ENCODE measurements around the gene KRT33B. TPM values are rescaled to one million over a fixed set of nuclear protein-coding genes. Genes with fewer than 3 reads are reported as not detected.

KRT33B gene
- total RNA-seq (2014; rRNA removed; shearing (Covaris generic); ENCODE audit: low replicate concordance) = not detected in 2 replicates

GRCh38 chr17:41369713-41370112, at the start of gene KRT33B:
Gene KRT33B (minus strand): TSS chr17:41369813. CDS start chr17:41369750, 63 bp downstream.
- Histone ChIP-seq H3K9me3 (ENCODE audit: low read length) (no peaks in the 10 kb centered on the region), H2AFZ (ENCODE audit: low read length) (no peak within 1 kb of the TSS), H3K27ac (ENCODE audit: low read length) (no peak within 1 kb of the TSS), H3K27me3 (ENCODE audit: low read length) (no peaks in the 10 kb centered on the region), H4K20me1 (ENCODE audit: insufficient read depth, low read depth, low read length) (no peaks in the 10 kb centered on the region), H3K4me2 (ENCODE audit: low read depth, low read length, poor library complexity, severe bottlenecking) (no peak within 1 kb of the TSS), H3K4me1 (ENCODE audit: low read length) (no peaks in the 10 kb centered on the region), H3K9ac (ENCODE audit: low read length) (no peak within 1 kb of the TSS), H3K79me2 (ENCODE audit: low read length) (no peaks in the 10 kb centered on the region), H3K9me2 (replicated peaks; ENCODE audit: insufficient read depth, low read length) (no peaks in the 10 kb centered on the region), H3K36me3 (ENCODE audit: insufficient read depth, low read length) (no peaks in the 10 kb centered on the region), H3K4me3 (ENCODE audit: low read length) (no peak within 1 kb of the TSS)
- DNase-seq = no peak

GRCh38 chr17:41418116-41418860, 48.7 kb upstream of the KRT33B start:
- no peak overlapping the region for H3K4me2 ChIP-seq (ENCODE audit: low read depth, low read length, poor library complexity, severe bottlenecking)
- no peak overlapping the region for H3K4me3 ChIP-seq (ENCODE audit: low read length)

GRCh38 chr17:41417576-41418015, 48.0 kb upstream of the KRT33B start:
- Histone ChIP-seq H3K9ac (ENCODE audit: low read length) (no peak overlapping the region), H3K4me3 (ENCODE audit: low read length) (no peak overlapping the region), H3K27me3 (ENCODE audit: low read length) (no peaks in the 10 kb centered on the region), H3K27ac (ENCODE audit: low read length) (no peak overlapping the region), H4K20me1 (ENCODE audit: insufficient read depth, low read depth, low read length) (no peaks in the 10 kb centered on the region), H2AFZ (ENCODE audit: low read length) (no peak overlapping the region), H3K4me1 (ENCODE audit: low read length) (no peaks in the 10 kb centered on the region), H3K9me2 (replicated peaks; ENCODE audit: insufficient read depth, low read length) (no peaks in the 10 kb centered on the region), H3K9me3 (ENCODE audit: low read length) (no peaks in the 10 kb centered on the region), H3K79me2 (ENCODE audit: low read length) (no peaks in the 10 kb centered on the region), H3K36me3 (ENCODE audit: insufficient read depth, low read length) (no peaks in the 10 kb centered on the region), H3K4me2 (ENCODE audit: low read depth, low read length, poor library complexity, severe bottlenecking) (no peak overlapping the region)
- peak; percentile 53 for DNase-seq

More at GRCh38 chr17:41418116-41418860, 48.7 kb upstream of the KRT33B start:
- Histone ChIP-seq H3K4me1 (ENCODE audit: low read length) (no peaks in the 10 kb centered on the region), H3K9me2 (replicated peaks; ENCODE audit: insufficient read depth, low read length) (no peaks in the 10 kb centered on the region), H3K27me3 (ENCODE audit: low read length) (no peaks in the 10 kb centered on the region), H2AFZ (ENCODE audit: low read length) (no peak overlapping the region), H3K9me3 (ENCODE audit: low read length) (no peaks in the 10 kb centered on the region), H3K79me2 (ENCODE audit: low read length) (no peaks in the 10 kb centered on the region), H3K27ac (ENCODE audit: low read length) (no peak overlapping the region), H3K9ac (ENCODE audit: low read length) (no peak overlapping the region), H3K36me3 (ENCODE audit: insufficient read depth, low read length) (no peaks in the 10 kb centered on the region), H4K20me1 (ENCODE audit: insufficient read depth, low read depth, low read length) (no peaks in the 10 kb centered on the region)
- DNase-seq = no peak

- no peaks in the 10 kb centered on the region for H3K27me3 ChIP-seq (ENCODE audit: low read length)
- H3K9me3 ChIP-seq (ENCODE audit: low read length) = no peaks in the 10 kb centered on the region
- H3K4me2 ChIP-seq (ENCODE audit: low read depth, low read length, poor library complexity, severe bottlenecking) = no peak overlapping the region
- H3K9me2 ChIP-seq (replicated peaks; ENCODE audit: insufficient read depth, low read length) = no peaks in the 10 kb centered on the region
- no peaks in the 10 kb centered on the region for H3K79me2 ChIP-seq (ENCODE audit: low read length)
- no peak overlapping the region for H3K9ac ChIP-seq (ENCODE audit: low read length)
- no peak overlapping the region for H2AFZ ChIP-seq (ENCODE audit: low read length)
- H3K4me3 ChIP-seq (ENCODE audit: low read length) = no peak overlapping the region
- no peaks in the 10 kb centered on the region for H3K36me3 ChIP-seq (ENCODE audit: insufficient read depth, low read length)
- no peak for DNase-seq
- H4K20me1 ChIP-seq (ENCODE audit: insufficient read depth, low read depth, low read length) = no peaks in the 10 kb centered on the region
- no peaks in the 10 kb centered on the region for H3K4me1 ChIP-seq (ENCODE audit: low read length)
- no peak overlapping the region for H3K27ac ChIP-seq (ENCODE audit: low read length)
These were observed 47.5 kb upstream of the KRT33B start for GRCh38 chr17:41417127-41417526.

GRCh38 chr17:41416479-41416878, 46.9 kb upstream of the KRT33B start:
- Histone ChIP-seq H3K27ac (ENCODE audit: low read length) (no peak overlapping the region), H3K4me1 (ENCODE audit: low read length) (no peaks in the 10 kb centered on the region), H3K4me2 (ENCODE audit: low read depth, low read length, poor library complexity, severe bottlenecking) (no peak overlapping the region), H3K9me3 (ENCODE audit: low read length) (no peaks in the 10 kb centered on the region), H2AFZ (ENCODE audit: low read length) (no peak overlapping the region), H3K79me2 (ENCODE audit: low read length) (no peaks in the 10 kb centered on the region), H3K27me3 (ENCODE audit: low read length) (no peaks in the 10 kb centered on the region), H3K36me3 (ENCODE audit: insufficient read depth, low read length) (no peaks in the 10 kb centered on the region), H4K20me1 (ENCODE audit: insufficient read depth, low read depth, low read length) (no peaks in the 10 kb centered on the region), H3K9ac (ENCODE audit: low read length) (no peak overlapping the region), H3K9me2 (replicated peaks; ENCODE audit: insufficient read depth, low read length) (no peaks in the 10 kb centered on the region), H3K4me3 (ENCODE audit: low read length) (no peak overlapping the region)
- DNase-seq = no peak

- Histone ChIP-seq H2AFZ (ENCODE audit: low read length) (no peak overlapping the region), H3K9me3 (ENCODE audit: low read length) (no peaks in the 10 kb centered on the region), H3K27me3 (ENCODE audit: low read length) (no peaks in the 10 kb centered on the region), H3K27ac (ENCODE audit: low read length) (no peak overlapping the region), H3K79me2 (ENCODE audit: low read length) (no peaks in the 10 kb centered on the region), H3K4me1 (ENCODE audit: low read length) (no peaks in the 10 kb centered on the region), H3K9ac (ENCODE audit: low read length) (no peak overlapping the region), H4K20me1 (ENCODE audit: insufficient read depth, low read depth, low read length) (no peaks in the 10 kb centered on the region), H3K4me3 (ENCODE audit: low read length) (no peak overlapping the region), H3K9me2 (replicated peaks; ENCODE audit: insufficient read depth, low read length) (no peaks in the 10 kb centered on the region), H3K4me2 (ENCODE audit: low read depth, low read length, poor library complexity, severe bottlenecking) (no peak overlapping the region), H3K36me3 (ENCODE audit: insufficient read depth, low read length) (no peaks in the 10 kb centered on the region)
- no peak for DNase-seq
These were observed 46.3 kb upstream of the KRT33B start for GRCh38 chr17:41415833-41416335.

- Histone ChIP-seq H3K9me3 (ENCODE audit: low read length) (no peaks in the 10 kb centered on the region), H3K36me3 (ENCODE audit: insufficient read depth, low read length) (no peaks in the 10 kb centered on the region), H3K4me2 (ENCODE audit: low read depth, low read length, poor library complexity, severe bottlenecking) (no peak overlapping the region), H3K79me2 (ENCODE audit: low read length) (no peaks in the 10 kb centered on the region), H2AFZ (ENCODE audit: low read length) (no peak overlapping the region), H3K9me2 (replicated peaks; ENCODE audit: insufficient read depth, low read length) (no peaks in the 10 kb centered on the region), H3K4me3 (ENCODE audit: low read length) (no peak overlapping the region), H3K27me3 (ENCODE audit: low read length) (no peaks in the 10 kb centered on the region), H3K9ac (ENCODE audit: low read length) (no peak overlapping the region), H4K20me1 (ENCODE audit: insufficient read depth, low read depth, low read length) (no peaks in the 10 kb centered on the region), H3K27ac (ENCODE audit: low read length) (no peak overlapping the region), H3K4me1 (ENCODE audit: low read length) (no peaks in the 10 kb centered on the region)
- no peak for DNase-seq
These were observed 45.8 kb upstream of the KRT33B start for GRCh38 chr17:41415411-41415810.

- H3K27me3 ChIP-seq (ENCODE audit: low read length) = no peaks in the 10 kb centered on the region
- no peak overlapping the region for H3K9ac ChIP-seq (ENCODE audit: low read length)
- H3K4me1 ChIP-seq (ENCODE audit: low read length) = no peaks in the 10 kb centered on the region
- H3K79me2 ChIP-seq (ENCODE audit: low read length) = no peaks in the 10 kb centered on the region
- no peak for DNase-seq
- H2AFZ ChIP-seq (ENCODE audit: low read length) = no peak overlapping the region
- no peaks in the 10 kb centered on the region for H4K20me1 ChIP-seq (ENCODE audit: insufficient read depth, low read depth, low read length)
- no peaks in the 10 kb centered on the region for H3K9me3 ChIP-seq (ENCODE audit: low read length)
- H3K9me2 ChIP-seq (replicated peaks; ENCODE audit: insufficient read depth, low read length) = no peaks in the 10 kb centered on the region
- H3K36me3 ChIP-seq (ENCODE audit: insufficient read depth, low read length) = no peaks in the 10 kb centered on the region
- no peak overlapping the region for H3K4me3 ChIP-seq (ENCODE audit: low read length)
- no peak overlapping the region for H3K27ac ChIP-seq (ENCODE audit: low read length)
- H3K4me2 ChIP-seq (ENCODE audit: low read depth, low read length, poor library complexity, severe bottlenecking) = no peak overlapping the region
These were observed 44.4 kb upstream of the KRT33B start for GRCh38 chr17:41413982-41414381.

Data from Karpas-422 (cell line).